HEK293 (cell line): ENCODE results near the gene EIF4H.

Source experiments
- CTCF ChIA-PET: fragments of 350-600 bp; formaldehyde crosslinking; extraction: SDS; loops from one replicate; lab custom pipeline; 2021; ENCODE audit warnings: antibody characterized with exemption; lab: Yijun Ruan, JAX
- POLR2A ChIA-PET: fragments of 300-600 bp; formaldehyde crosslinking; extraction: SDS; loops from one replicate; lab custom pipeline; 2020; ENCODE audit warnings: antibody characterized with exemption, inconsistent platforms; lab: Yijun Ruan, JAX
- H3K27ac ChIP-seq: fragments of 200-500 bp; sonication (Bioruptor generic); 2 replicates; pipeline ENCODE4 v1.5.1; 2014; ENCODE audit warnings: low read depth, low read length, control low read depth, inconsistent platforms; ENCODE audit errors: extremely low read depth
- H3K36me3 ChIP-seq, 2 experiments: fragments of 200-500 bp in 1 of 2; sonication (Bioruptor generic) in 1 of 2; 1 replicate in 1 of 2; 2 replicates in 1 of 2; pipeline ENCODE4 v1.5.1; 2014 to 2017; ENCODE audit warnings: inconsistent platforms in 2 of 2, low read length in 2 of 2; ENCODE audit not compliant: control insufficient read depth in 2 of 2, insufficient read depth in 1 of 2
- H3K4me1 ChIP-seq: fragments of 200-500 bp; sonication (Bioruptor generic); 2 replicates; pipeline ENCODE4 v1.5.1; 2014; ENCODE audit warnings: mild to moderate bottlenecking, low read length, inconsistent platforms; ENCODE audit not compliant: control insufficient read depth, insufficient read depth
- H3K4me3 ChIP-seq: 2 replicates; pipeline ENCODE4 v1.5.1; 2011; ENCODE audit warnings: low read depth, mild to moderate bottlenecking, control low read depth, low read length, moderate library complexity
- H3K9me3 ChIP-seq: fragments of 200-500 bp; sonication (Bioruptor generic); 2 replicates; pipeline ENCODE4 v1.5.1; 2014; ENCODE audit warnings: low read depth, low read length, inconsistent platforms; ENCODE audit not compliant: control insufficient read depth, insufficient read depth
- BCL6B ChIP-seq: fragments of 450-650 bp; formaldehyde crosslinking; IDR thresholded peaks from 2 replicates; pipeline ENCODE4 v1.5.1; 2017; ENCODE audit warnings: missing biosample characterization, missing genetic modification characterization
- ELK4 ChIP-seq: IDR thresholded peaks from 2 replicates; pipeline ENCODE4 v1.6.1; 2011; ENCODE audit warnings: mild to moderate bottlenecking, low read depth, low read length, borderline replicate concordance
- GLI2 ChIP-seq: fragments of 450-650 bp; formaldehyde crosslinking; IDR thresholded peaks from 2 replicates; pipeline ENCODE4; 2017; ENCODE audit warnings: missing biosample characterization, missing genetic modification characterization, low read depth, borderline replicate concordance
- GLIS1 ChIP-seq: fragments of 450-650 bp; formaldehyde crosslinking; IDR thresholded peaks from 2 replicates; pipeline ENCODE4 v1.5.1; 2016; ENCODE audit warnings: missing biosample characterization, missing genetic modification characterization
- SALL2 ChIP-seq: fragments of 450-650 bp; formaldehyde crosslinking; IDR thresholded peaks from 2 replicates; pipeline ENCODE4 v1.5.0; 2017; ENCODE audit warnings: missing biosample characterization, mild to moderate bottlenecking, missing genetic modification characterization, borderline replicate concordance
- SETDB1 ChIP-seq: IDR thresholded peaks from one replicate; pipeline ENCODE4 v1.6.1; 2017; ENCODE audit warnings: mild to moderate bottlenecking, low read length, moderate library complexity, mixed read lengths; ENCODE audit not compliant: insufficient read length
- YY2 ChIP-seq: fragments of 450-650 bp; formaldehyde crosslinking; IDR thresholded peaks from 2 replicates; pipeline ENCODE4 v1.5.1; 2016; ENCODE audit warnings: missing biosample characterization, missing genetic modification characterization
- ZBTB11 ChIP-seq: fragments of 450-650 bp; formaldehyde crosslinking; conservative IDR thresholded peaks from 2 replicates; pipeline ENCODE4 v1.5.1; 2016; ENCODE audit warnings: low read depth, missing biosample characterization, missing genetic modification characterization
- ZBTB48 ChIP-seq: fragments of 450-650 bp; formaldehyde crosslinking; IDR thresholded peaks from 2 replicates; pipeline ENCODE4 v1.5.1; 2016; ENCODE audit warnings: missing biosample characterization, missing genetic modification characterization
- ZBTB6 ChIP-seq: fragments of 450-650 bp; formaldehyde crosslinking; IDR thresholded peaks from 2 replicates; pipeline ENCODE4 v1.5.1; 2017; ENCODE audit warnings: missing biosample characterization, missing genetic modification characterization
- ZNF114 ChIP-seq: fragments of 450-650 bp; formaldehyde crosslinking; IDR thresholded peaks from 2 replicates; pipeline ENCODE4 v1.5.0; 2017; ENCODE audit warnings: missing biosample characterization, missing genetic modification characterization
- ZNF155 ChIP-seq: fragments of 450-650 bp; formaldehyde crosslinking; IDR thresholded peaks from 2 replicates; pipeline ENCODE4 v1.5.1; 2016; ENCODE audit warnings: missing biosample characterization, missing genetic modification characterization
- ZNF175 ChIP-seq: fragments of 450-650 bp; formaldehyde crosslinking; IDR thresholded peaks from 2 replicates; pipeline ENCODE4 v1.5.1; 2016; ENCODE audit warnings: missing biosample characterization, missing genetic modification characterization
- ZNF24 ChIP-seq: fragments of 450-650 bp; formaldehyde crosslinking; IDR thresholded peaks from 2 replicates; pipeline ENCODE4 v1.5.1; 2016; ENCODE audit warnings: missing biosample characterization, missing genetic modification characterization
- ZNF26 ChIP-seq: fragments of 450-650 bp; formaldehyde crosslinking; IDR thresholded peaks from 2 replicates; pipeline ENCODE4 v1.5.1; 2016; ENCODE audit warnings: missing biosample characterization, missing genetic modification characterization
- ZNF501 ChIP-seq: fragments of 450-650 bp; formaldehyde crosslinking; IDR thresholded peaks from 2 replicates; pipeline ENCODE4 v1.5.1; 2016; ENCODE audit warnings: missing biosample characterization, missing genetic modification characterization
- ZNF513 ChIP-seq: fragments of 450-650 bp; IDR thresholded peaks from 2 replicates; pipeline ENCODE4 v1.5.1; 2018; ENCODE audit warnings: missing biosample characterization, missing genetic modification characterization
- ZNF544 ChIP-seq: fragments of 450-650 bp; formaldehyde crosslinking; IDR thresholded peaks from 2 replicates; pipeline ENCODE4 v1.5.0; 2017; ENCODE audit warnings: missing biosample characterization, missing genetic modification characterization
- ZNF777 ChIP-seq: fragments of 450-650 bp; formaldehyde crosslinking; IDR thresholded peaks from 2 replicates; pipeline ENCODE4 v1.5.1; 2017; ENCODE audit warnings: missing biosample characterization, missing genetic modification characterization, borderline replicate concordance

The EIF4H gene

GRCh38 chr7:74141705-74142104 is 32.5 kb upstream of the EIF4H start (continued):
- no peak for TF ChIP-seq ZBTB11 (tag by site-specific recombination)
- TF ChIP-seq GLIS1 = no peak
- no peak for TF ChIP-seq GLI2 (tag by site-specific recombination)
- no peak for TF ChIP-seq ZNF24 (tag by site-specific recombination)
- TF ChIP-seq ZBTB48 (tag by site-specific recombination) = no peak

GRCh38 chr7:74143383-74143782 is 30.8 kb upstream of the EIF4H start:
- no peak overlapping the region for H3K27ac ChIP-seq
- CTCF ChIA-PET = interaction anchor here (0.6 to 1.4 kb wide), 2 partner anchors 40 to 118 kb away, joined by 3 to 5 read pairs; no protein-coding TSS in a partner anchor
- no peaks in the 10 kb centered on the region for H3K9me3 ChIP-seq
- no peaks in the 10 kb centered on the region for H3K4me1 ChIP-seq
- no peaks in the 10 kb centered on the region for H3K36me3 ChIP-seq
- TF ChIP-seq ZNF114 (tag by site-specific recombination) = no peak
- TF ChIP-seq ELK4 = no peak
- no peak for TF ChIP-seq ZNF175 (tag by site-specific recombination)
- POLR2A ChIA-PET = no interaction called here
- no peak overlapping the region for H3K4me3 ChIP-seq

- H3K4me1 ChIP-seq = no peaks in the 10 kb centered on the region
- no peak overlapping the region for H3K4me3 ChIP-seq
- CTCF ChIA-PET = interaction anchor here (0.6 to 0.7 kb wide), 3 partner anchors 16 to 436 kb away, joined by 3 to 4 read pairs (median 4); no protein-coding TSS in a partner anchor
- no peaks in the 10 kb centered on the region for H3K9me3 ChIP-seq
- no peak for TF ChIP-seq ZNF544
- no peak for TF ChIP-seq ZBTB6 (tag by site-specific recombination)
- H3K27ac ChIP-seq = no peak overlapping the region
- no peaks in the 10 kb centered on the region for H3K36me3 ChIP-seq
- POLR2A ChIA-PET = no interaction called here
These were observed 25.7 kb upstream of the EIF4H start for GRCh38 chr7:74148491-74148890.

- ChIA-PET CTCF (interaction anchor here (0.6 to 0.7 kb wide), 3 partner anchors 15 to 436 kb away, joined by 3 to 4 read pairs (median 4); no protein-coding TSS in a partner anchor), POLR2A (no interaction called here)
These were observed 25.1 kb upstream of the EIF4H start for GRCh38 chr7:74149071-74149470.

More at GRCh38 chr7:74149071-74149470, 25.1 kb upstream of the EIF4H start:
- Histone ChIP-seq H3K27ac (no peak overlapping the region), H3K4me1 (no peaks in the 10 kb centered on the region), H3K9me3 (no peaks in the 10 kb centered on the region), H3K4me3 (no peak overlapping the region), H3K36me3 (no peaks in the 10 kb centered on the region)
- TF ChIP-seq ZNF155 (tag by site-specific recombination) (no peak), ZNF513 (no peak), ZNF501 (tag by site-specific recombination) (no peak), ZNF26 (tag by site-specific recombination) (no peak), SETDB1 (no peak), SALL2 (tag by site-specific recombination) (no peak), ZNF777 (tag by site-specific recombination) (no peak), YY2 (tag by site-specific recombination) (no peak), BCL6B (tag by site-specific recombination) (no peak)
